Brain microvascular endothelial cell (primary cell): Measurements from ENCODE around the gene LDAH.

Source experiments
- DNase-seq: peaks from one replicate; pipeline ENCODE4 v3.0.0-alpha.2; 2020
- H3K27ac ChIP-seq: fragments of 250-450 bp; sonication (Bioruptor Pico); 2 replicates; pipeline ENCODE4 v1.5.1; 2020; ENCODE audit warnings: mild to moderate bottlenecking, moderate library complexity
- H3K27me3 ChIP-seq: fragments of 250-450 bp; sonication (Bioruptor Pico); replicated peaks from 2 replicates; pipeline ENCODE4 v1.5.1; 2020; ENCODE audit warnings: mild to moderate bottlenecking
- H3K36me3 ChIP-seq: fragments of 250-450 bp; sonication (Bioruptor Pico); replicated peaks from 2 replicates; pipeline ENCODE4 v1.5.1; 2020; ENCODE audit warnings: mild to moderate bottlenecking
- H3K4me3 ChIP-seq: 2 replicates; pipeline ENCODE4 v1.5.1; 2011; ENCODE audit warnings: low read depth, mild to moderate bottlenecking, control low read depth, low read length, moderate library complexity
- in situ Hi-C: cut with HindIII; loops from 2 replicates; pipeline ENCODE4 v1.10.0; 2017; ENCODE audit warnings: low sequenced_read_pairs, low pct_ligation_motif_present
- TF ChIP-seq, protein P1 (sequence below): IDR thresholded peaks from 2 replicates; pipeline ENCODE4 v1.5.1; 2011; ENCODE audit warnings: low read depth, mild to moderate bottlenecking, moderate library complexity, low read length, control low read depth, inconsistent platforms; ENCODE audit errors: missing control alignments

Gene LDAH

DNA sequence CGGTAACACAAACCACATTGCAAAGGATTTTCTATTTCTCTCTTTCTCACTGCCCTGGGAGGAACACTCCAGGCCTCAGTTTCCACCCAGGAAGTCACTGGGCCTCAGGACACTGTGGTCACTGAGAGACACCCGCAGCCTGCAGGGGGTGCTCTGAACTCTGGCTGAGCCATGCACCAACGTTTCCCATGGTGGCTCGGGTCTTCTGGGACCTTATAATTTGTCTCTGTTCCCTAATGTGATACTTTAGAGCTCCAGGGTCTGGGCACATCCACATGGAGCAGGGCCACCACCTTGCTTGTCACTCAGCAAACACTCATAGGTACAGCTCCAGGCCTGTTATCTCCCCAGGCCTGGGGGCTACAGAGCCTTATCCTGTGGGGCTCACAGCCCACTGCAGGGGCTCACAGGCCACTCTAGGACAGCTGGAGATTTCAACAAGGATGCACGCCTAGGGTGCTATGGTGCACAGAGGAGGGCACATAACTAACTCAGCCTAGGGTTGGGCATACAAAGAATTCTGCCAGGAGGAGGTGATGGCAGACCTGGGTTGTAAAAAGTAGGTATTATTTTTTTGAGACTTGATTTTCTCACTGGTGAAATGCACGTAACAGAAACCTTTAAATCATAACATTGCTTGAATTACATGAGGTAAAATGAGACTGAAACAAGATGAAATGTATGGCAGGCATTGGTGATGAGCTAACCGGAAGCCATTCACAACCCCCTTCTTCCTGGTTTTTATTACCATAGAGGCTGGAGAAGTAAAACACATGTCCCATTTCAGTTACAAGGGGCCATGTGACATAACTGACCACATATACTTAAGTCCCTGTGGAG is 169.0 kb downstream of the LDAH start:
- Histone ChIP-seq H3K27ac (no peak overlapping the region), H3K36me3 (no peaks in the 10 kb centered on the region), H3K4me3 (no peak overlapping the region), H3K27me3 (peaks cover 9% of the 10 kb centered on the region)
- in situ Hi-C loops, result no loop called here
- TF ChIP-seq, protein P1, sequence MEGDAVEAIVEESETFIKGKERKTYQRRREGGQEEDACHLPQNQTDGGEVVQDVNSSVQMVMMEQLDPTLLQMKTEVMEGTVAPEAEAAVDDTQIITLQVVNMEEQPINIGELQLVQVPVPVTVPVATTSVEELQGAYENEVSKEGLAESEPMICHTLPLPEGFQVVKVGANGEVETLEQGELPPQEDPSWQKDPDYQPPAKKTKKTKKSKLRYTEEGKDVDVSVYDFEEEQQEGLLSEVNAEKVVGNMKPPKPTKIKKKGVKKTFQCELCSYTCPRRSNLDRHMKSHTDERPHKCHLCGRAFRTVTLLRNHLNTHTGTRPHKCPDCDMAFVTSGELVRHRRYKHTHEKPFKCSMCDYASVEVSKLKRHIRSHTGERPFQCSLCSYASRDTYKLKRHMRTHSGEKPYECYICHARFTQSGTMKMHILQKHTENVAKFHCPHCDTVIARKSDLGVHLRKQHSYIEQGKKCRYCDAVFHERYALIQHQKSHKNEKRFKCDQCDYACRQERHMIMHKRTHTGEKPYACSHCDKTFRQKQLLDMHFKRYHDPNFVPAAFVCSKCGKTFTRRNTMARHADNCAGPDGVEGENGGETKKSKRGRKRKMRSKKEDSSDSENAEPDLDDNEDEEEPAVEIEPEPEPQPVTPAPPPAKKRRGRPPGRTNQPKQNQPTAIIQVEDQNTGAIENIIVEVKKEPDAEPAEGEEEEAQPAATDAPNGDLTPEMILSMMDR, result no peak
- no peak for DNase-seq

DNA sequence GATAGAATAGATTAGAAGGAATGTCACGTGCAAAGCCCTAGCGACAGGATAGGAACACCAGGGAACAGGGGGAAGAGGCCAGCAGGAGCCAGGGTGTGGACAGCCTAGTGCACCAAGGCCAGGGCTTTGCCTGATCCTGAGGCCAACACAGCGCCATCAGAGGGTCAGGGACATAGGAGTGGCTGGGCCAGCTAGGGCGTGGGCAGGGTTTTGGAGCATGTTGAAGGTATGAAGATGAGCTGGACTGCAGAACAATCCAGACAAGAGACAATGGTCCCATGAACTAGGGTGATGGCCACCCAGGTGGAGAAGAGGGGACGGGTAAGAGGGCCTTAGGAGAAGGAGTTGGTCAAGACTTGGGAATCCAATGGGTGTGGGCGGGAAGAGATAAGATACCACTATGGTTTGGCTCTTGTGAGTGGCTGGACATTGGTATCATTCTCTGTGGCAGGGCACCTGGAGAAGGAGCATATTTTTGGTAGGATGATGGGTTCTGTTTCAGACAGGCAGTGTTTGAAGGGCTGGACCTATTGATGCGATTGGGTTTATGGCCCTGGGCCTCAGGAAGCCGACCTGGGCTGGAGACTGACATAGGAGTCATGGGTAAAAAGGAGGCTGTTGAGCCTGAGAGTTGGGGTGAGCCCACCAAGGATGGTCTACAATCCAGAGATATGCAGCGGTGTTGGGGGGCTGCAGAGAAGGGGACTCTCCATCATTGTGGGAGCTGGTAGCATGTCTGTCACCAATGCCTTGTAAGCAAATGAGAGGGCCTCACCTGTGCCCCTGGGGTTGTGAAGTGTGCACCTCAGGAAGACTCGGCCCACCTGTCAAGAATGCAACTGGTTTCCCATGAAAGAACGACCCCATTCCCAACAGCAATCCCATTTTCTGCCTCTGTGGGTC is 170.0 kb downstream of the LDAH start:
- Histone ChIP-seq H3K4me3 (no peak overlapping the region), H3K27me3 (peaks cover 5% of the 10 kb centered on the region), H3K36me3 (no peaks in the 10 kb centered on the region), H3K27ac (no peak overlapping the region)
- in situ Hi-C loops, result no loop called here
- no peak for DNase-seq
- TF ChIP-seq, protein P1, result no peak

DNA sequence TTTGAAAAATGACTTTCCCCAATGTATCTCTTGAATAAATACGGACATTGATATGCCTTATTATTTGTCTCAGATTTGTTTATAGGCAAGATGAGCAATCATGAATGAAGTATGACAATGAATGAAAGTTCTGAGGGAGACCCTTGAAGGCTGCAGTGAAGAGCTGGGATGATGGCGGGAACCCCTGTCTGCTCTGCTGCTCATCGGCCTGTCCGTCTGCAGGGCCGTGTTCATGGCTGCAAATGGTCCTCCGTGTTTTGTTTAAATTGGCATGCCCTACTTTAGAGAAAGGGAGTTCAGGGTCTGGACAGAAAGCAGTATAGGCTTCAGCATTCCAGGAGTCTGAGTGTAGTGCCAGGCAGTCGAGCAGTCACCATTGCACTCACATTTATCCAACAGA is 170.8 kb downstream of the LDAH start:
- peaks cover 2% of the 10 kb centered on the region for H3K27me3 ChIP-seq
- no peak overlapping the region for H3K4me3 ChIP-seq
- TF ChIP-seq, protein P1, result no peak
- H3K36me3 ChIP-seq, result no peaks in the 10 kb centered on the region
- no peak overlapping the region for H3K27ac ChIP-seq
- in situ Hi-C loops, result no loop called here
- DNase-seq, result no peak

DNA sequence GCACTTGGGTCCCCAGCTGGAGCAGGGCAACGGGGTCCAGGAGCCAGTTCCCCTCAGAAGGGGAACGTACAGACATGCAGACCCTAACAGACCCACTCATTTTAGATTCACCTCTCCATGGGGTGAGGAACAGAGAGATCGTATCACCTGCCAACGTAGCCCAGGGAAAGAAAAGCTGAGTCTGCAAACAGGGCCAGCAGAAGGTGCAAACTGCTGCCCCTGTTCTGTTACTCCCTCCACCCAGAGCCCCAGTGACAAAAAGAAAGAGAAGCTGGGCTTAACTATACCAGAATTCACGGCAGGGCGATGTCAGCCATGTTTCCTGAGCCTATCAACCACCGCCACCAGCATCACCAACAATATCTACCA is 171.2 kb downstream of the LDAH start:
- no peak for DNase-seq
- Histone ChIP-seq H3K27ac (no peak overlapping the region), H3K36me3 (no peaks in the 10 kb centered on the region), H3K4me3 (peak overlapping the region; percentile 72), H3K27me3 (peaks cover 2% of the 10 kb centered on the region)
- in situ Hi-C loops, result no loop called here
- TF ChIP-seq, protein P1, result no peak

DNA sequence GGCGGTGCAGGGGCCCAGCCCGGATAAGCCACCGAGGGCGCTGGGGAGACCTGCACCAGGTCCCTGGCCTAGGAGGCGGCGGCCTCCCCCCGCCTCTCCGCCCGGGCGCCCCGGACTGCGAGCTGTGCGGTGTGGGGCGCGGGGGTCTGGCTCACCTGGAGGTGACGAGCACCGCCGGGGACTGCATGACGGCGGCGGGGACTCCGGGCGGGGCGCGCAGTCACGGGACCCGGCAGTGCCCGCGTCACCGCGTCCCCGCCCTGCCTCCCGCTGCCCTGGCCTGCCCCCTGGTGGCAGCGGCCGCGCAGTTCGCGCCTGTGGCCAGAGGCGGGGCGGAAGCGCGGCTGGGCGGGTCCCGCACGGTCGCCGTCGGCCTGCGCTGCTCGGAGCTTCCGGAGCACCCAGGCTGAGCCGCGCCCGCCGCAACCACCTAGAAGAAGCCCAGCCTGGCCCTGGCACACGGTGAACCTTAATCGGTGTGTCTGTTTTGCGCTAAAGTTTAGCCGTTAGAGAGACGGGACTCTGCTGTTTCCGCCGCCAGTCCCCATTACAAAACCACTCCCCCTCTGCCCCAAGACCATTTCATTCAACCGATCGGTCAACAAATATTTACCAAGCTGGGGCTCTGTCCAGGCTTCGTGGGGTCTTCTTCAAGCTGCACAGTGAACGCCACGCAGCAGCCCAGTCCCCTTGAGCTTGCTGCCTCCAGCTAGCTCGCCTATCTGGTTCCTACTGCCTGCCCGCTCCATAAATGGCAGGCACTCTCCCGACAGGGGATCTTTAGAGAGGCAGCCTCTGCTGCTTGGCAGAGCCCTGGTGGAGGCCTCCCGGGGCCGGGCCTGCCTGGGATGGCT is 171.8 kb downstream of the LDAH start, which contains the start of gene HS1BP3:
Gene HS1BP3 (minus strand): TSS at position 222 of the 854 bp plus-strand sequence. CDS start 35 bp downstream, at position 187.
- DNase-seq, result peak; percentile 40
- no peaks in the 10 kb centered on the region for H3K27me3 ChIP-seq
- TF ChIP-seq, protein P1, result peak; percentile 59
- H3K4me3 ChIP-seq, result peak within 1 kb of the TSS; percentile 94
- H3K36me3 ChIP-seq, result no peaks in the 10 kb centered on the region
- in situ Hi-C loops, result no loop called here
- H3K27ac ChIP-seq, result peak within 1 kb of the TSS; percentile 93
